ENCODE measurements around the gene ACTN3. TPM values are rescaled to one million over a fixed set of nuclear protein-coding genes. Genes with fewer than 3 reads are reported as not detected.
"Not testable (repeated sequence)": the region's sequence is repeated elsewhere in the genome, so short reads cannot be mapped to it uniquely, and the experiment has no call there.

ACTN3 gene
- total RNA-seq, 1 donor from 2014 or later = 156 TPM

GRCh38 chr11:66543263-66544107, 3.2 kb upstream of the ACTN3 start:
- H3K27ac ChIP-seq (ENCODE audit: low read depth, low read length) = peak overlapping the region; percentile 26
- H3K4me3 ChIP-seq (ENCODE audit: low read length in 3 of 3) = peak overlapping the region in 2 of 3 donors; percentile 17 to 54
- peaks cover 16 to 19% (median 16%) of the 10 kb centered on the region in 3 donors for H3K36me3 ChIP-seq (ENCODE audit: control insufficient read depth in 3 of 3, insufficient read depth in 3 of 3, low read length in 3 of 3)
- H3K4me1 ChIP-seq (ENCODE audit: control insufficient read depth in 3 of 3, insufficient read depth in 3 of 3, low read length in 3 of 3) = peaks cover 49 to 63% (median 61%) of the 10 kb centered on the region in 3 donors
- H3K9me3 ChIP-seq (ENCODE audit: control insufficient read depth in 3 of 3, low read length in 3 of 3) = no peaks in the 10 kb centered on the region
- H3K27me3 ChIP-seq (ENCODE audit: control insufficient read depth in 3 of 3, insufficient read depth in 3 of 3, low read length in 3 of 3) = no peaks in the 10 kb centered on the region
- peak overlapping the region in 2 of 3 donors; percentile 64 to 70 for H3K9ac ChIP-seq (ENCODE audit: low read depth in 1 of 3, low read length in 3 of 3)

- Histone ChIP-seq H3K4me3 (ENCODE audit: low read length in 3 of 3) (peak overlapping the region in 2 of 3 donors; percentile 73 to 82), H3K9ac (ENCODE audit: low read depth in 1 of 3, low read length in 3 of 3) (peak overlapping the region in 2 of 3 donors; percentile 81 to 90), H3K36me3 (ENCODE audit: control insufficient read depth in 3 of 3, insufficient read depth in 3 of 3, low read length in 3 of 3) (peaks cover 6 to 18% (median 11%) of the 10 kb centered on the region in 3 donors), H3K4me1 (ENCODE audit: control insufficient read depth in 3 of 3, insufficient read depth in 3 of 3, low read length in 3 of 3) (peaks cover 52 to 77% (median 67%) of the 10 kb centered on the region in 3 donors)
- not testable (repeated sequence) for H3K9me3 ChIP-seq (ENCODE audit: control insufficient read depth in 3 of 3, low read length in 3 of 3); H3K27me3 ChIP-seq (ENCODE audit: control insufficient read depth in 3 of 3, insufficient read depth in 3 of 3, low read length in 3 of 3); H3K27ac ChIP-seq (ENCODE audit: low read depth, low read length)
These were observed 1.8 kb upstream of the ACTN3 start for GRCh38 chr11:66544952-66545351.

GRCh38 chr11:66545701-66546367, 869 bp upstream of the ACTN3 start, which contains the start of gene ZDHHC24:
Gene ZDHHC24, minus strand, starts transcription at chr11:66546048. Its CDS starts 45 bp downstream, at chr11:66546003.
- H3K27ac ChIP-seq (ENCODE audit: low read depth, low read length) = peak within 1 kb of the TSS; percentile 90
- H3K27me3 ChIP-seq (ENCODE audit: control insufficient read depth in 3 of 3, insufficient read depth in 3 of 3, low read length in 3 of 3) = no peaks in the 10 kb centered on the region
- peaks cover 6 to 24% (median 11%) of the 10 kb centered on the region in 3 donors for H3K36me3 ChIP-seq (ENCODE audit: control insufficient read depth in 3 of 3, insufficient read depth in 3 of 3, low read length in 3 of 3)

GRCh38 chr11:66546966-66547661, 411 bp downstream of the ACTN3 start:
- Histone ChIP-seq H3K27me3 (ENCODE audit: control insufficient read depth in 3 of 3, insufficient read depth in 3 of 3, low read length in 3 of 3) (no peaks in the 10 kb centered on the region), H3K9ac (ENCODE audit: low read depth in 1 of 3, low read length in 3 of 3) (peak overlapping the region; percentile 73 to 90 (median 74)), H3K4me1 (ENCODE audit: control insufficient read depth in 3 of 3, insufficient read depth in 3 of 3, low read length in 3 of 3) (peaks cover 59 to 89% (median 59%) of the 10 kb centered on the region in 3 donors), H3K36me3 (ENCODE audit: control insufficient read depth in 3 of 3, insufficient read depth in 3 of 3, low read length in 3 of 3) (peaks cover 5 to 23% (median 7%) of the 10 kb centered on the region in 3 donors), H3K27ac (ENCODE audit: low read depth, low read length) (peak overlapping the region; percentile 90), H3K9me3 (ENCODE audit: control insufficient read depth in 3 of 3, low read length in 3 of 3) (no peaks in the 10 kb centered on the region), H3K4me3 (ENCODE audit: low read length in 3 of 3) (peak overlapping the region; percentile 35 to 78 (median 61))

More at GRCh38 chr11:66545701-66546367, 869 bp upstream of the ACTN3 start, which contains the start of gene ZDHHC24:
- H3K4me1 ChIP-seq (ENCODE audit: control insufficient read depth in 3 of 3, insufficient read depth in 3 of 3, low read length in 3 of 3) = peaks cover 61 to 86% (median 67%) of the 10 kb centered on the region in 3 donors
- H3K4me3 ChIP-seq (ENCODE audit: low read length in 3 of 3) = peak within 1 kb of the TSS; percentile 78 to 82 (median 82)
- H3K9ac ChIP-seq (ENCODE audit: low read depth in 1 of 3, low read length in 3 of 3) = peak within 1 kb of the TSS; percentile 81 to 90 (median 90)
- no peaks in the 10 kb centered on the region for H3K9me3 ChIP-seq (ENCODE audit: control insufficient read depth in 3 of 3, low read length in 3 of 3)

- peak overlapping the region; percentile 73 to 90 (median 74) for H3K9ac ChIP-seq (ENCODE audit: low read depth in 1 of 3, low read length in 3 of 3)
- no peaks in the 10 kb centered on the region for H3K9me3 ChIP-seq (ENCODE audit: control insufficient read depth in 3 of 3, low read length in 3 of 3)
- peaks cover 2 to 21% (median 7%) of the 10 kb centered on the region in 3 donors for H3K36me3 ChIP-seq (ENCODE audit: control insufficient read depth in 3 of 3, insufficient read depth in 3 of 3, low read length in 3 of 3)
- no peaks in the 10 kb centered on the region for H3K27me3 ChIP-seq (ENCODE audit: control insufficient read depth in 3 of 3, insufficient read depth in 3 of 3, low read length in 3 of 3)
- H3K27ac ChIP-seq (ENCODE audit: low read depth, low read length) = peak overlapping the region; percentile 90
- H3K4me3 ChIP-seq (ENCODE audit: low read length in 3 of 3) = peak overlapping the region; percentile 35 to 78 (median 61)
- peaks cover 53 to 88% (median 54%) of the 10 kb centered on the region in 3 donors for H3K4me1 ChIP-seq (ENCODE audit: control insufficient read depth in 3 of 3, insufficient read depth in 3 of 3, low read length in 3 of 3)
These were observed 933 bp downstream of the ACTN3 start for GRCh38 chr11:66547662-66548009.

- Histone ChIP-seq H3K36me3 (ENCODE audit: control insufficient read depth in 3 of 3, insufficient read depth in 3 of 3, low read length in 3 of 3) (peaks cover 2 to 18% (median 7%) of the 10 kb centered on the region in 3 donors), H3K9me3 (ENCODE audit: control insufficient read depth in 3 of 3, low read length in 3 of 3) (no peaks in the 10 kb centered on the region), H3K27me3 (ENCODE audit: control insufficient read depth in 3 of 3, insufficient read depth in 3 of 3, low read length in 3 of 3) (no peaks in the 10 kb centered on the region), H3K9ac (ENCODE audit: low read depth in 1 of 3, low read length in 3 of 3) (peak overlapping the region; percentile 73 to 90 (median 74)), H3K27ac (ENCODE audit: low read depth, low read length) (peak overlapping the region; percentile 90), H3K4me1 (ENCODE audit: control insufficient read depth in 3 of 3, insufficient read depth in 3 of 3, low read length in 3 of 3) (peaks cover 49 to 84% (median 50%) of the 10 kb centered on the region in 3 donors), H3K4me3 (ENCODE audit: low read length in 3 of 3) (peak overlapping the region; percentile 35 to 78 (median 61))
These were observed 1.3 kb downstream of the ACTN3 start for GRCh38 chr11:66548041-66548440.

- H3K27me3 ChIP-seq (ENCODE audit: control insufficient read depth in 3 of 3, insufficient read depth in 3 of 3, low read length in 3 of 3) = no peaks in the 10 kb centered on the region
- no peaks in the 10 kb centered on the region for H3K9me3 ChIP-seq (ENCODE audit: control insufficient read depth in 3 of 3, low read length in 3 of 3)
- H3K27ac ChIP-seq (ENCODE audit: low read depth, low read length) = peak overlapping the region; percentile 90
- H3K4me1 ChIP-seq (ENCODE audit: control insufficient read depth in 3 of 3, insufficient read depth in 3 of 3, low read length in 3 of 3) = peaks cover 40 to 74% (median 41%) of the 10 kb centered on the region in 3 donors
- peak overlapping the region; percentile 41 to 78 (median 61) for H3K4me3 ChIP-seq (ENCODE audit: low read length in 3 of 3)
- H3K9ac ChIP-seq (ENCODE audit: low read depth in 1 of 3, low read length in 3 of 3) = peak overlapping the region in 2 of 3 donors; percentile 65 to 71
- H3K36me3 ChIP-seq (ENCODE audit: control insufficient read depth in 3 of 3, insufficient read depth in 3 of 3, low read length in 3 of 3) = peaks cover 0 to 17% (median 7%) of the 10 kb centered on the region in 3 donors
These were observed 2.3 kb downstream of the ACTN3 start for GRCh38 chr11:66548774-66549630.

GRCh38 chr11:66549696-66550095, 3.0 kb downstream of the ACTN3 start:
- Histone ChIP-seq H3K4me3 (ENCODE audit: low read length in 3 of 3) (peak overlapping the region in 2 of 3 donors; percentile 2 to 57), H3K27me3 (ENCODE audit: control insufficient read depth in 3 of 3, insufficient read depth in 3 of 3, low read length in 3 of 3) (no peaks in the 10 kb centered on the region), H3K36me3 (ENCODE audit: control insufficient read depth in 3 of 3, insufficient read depth in 3 of 3, low read length in 3 of 3) (peaks cover 0 to 20% (median 7%) of the 10 kb centered on the region in 3 donors), H3K27ac (ENCODE audit: low read depth, low read length) (peak overlapping the region; percentile 30), H3K9ac (ENCODE audit: low read depth in 1 of 3, low read length in 3 of 3) (peak overlapping the region in 1 of 3 donors; percentile 43), H3K9me3 (ENCODE audit: control insufficient read depth in 3 of 3, low read length in 3 of 3) (no peaks in the 10 kb centered on the region), H3K4me1 (ENCODE audit: control insufficient read depth in 3 of 3, insufficient read depth in 3 of 3, low read length in 3 of 3) (peaks cover 34 to 68% (median 36%) of the 10 kb centered on the region in 3 donors)

All from skeletal muscle tissue (tissue), 4 donors.